GM18511 (cell line): ENCODE data around the gene CEBPE.

Source experiments
- ATAC-seq: cut with Tn5 transposase; IDR thresholded peaks from one replicate; pipeline ENCODE4 v1.9.1; 2021; ENCODE audit warnings: mild to moderate bottlenecking, moderate library complexity; ENCODE audit not compliant: unreplicated experiment

Gene CEBPE

GRCh38 chr14:23145794-23146350, 26.8 kb upstream of the CEBPE start:
- ATAC-seq = no peak

- ATAC-seq = no peak
Observed at GRCh38 chr14:23143911-23144310, 24.9 kb upstream of the CEBPE start.

- ATAC-seq = no peak
Observed at GRCh38 chr14:23142826-23143225, 23.8 kb upstream of the CEBPE start.

- no peak for ATAC-seq
Observed at GRCh38 chr14:23141706-23142444, 22.8 kb upstream of the CEBPE start.

- ATAC-seq = no peak
Observed at GRCh38 chr14:23140371-23140770, 21.3 kb upstream of the CEBPE start.

- no peak for ATAC-seq
Observed at GRCh38 chr14:23139874-23140273, 20.8 kb upstream of the CEBPE start.

- ATAC-seq = no peak
Observed at GRCh38 chr14:23137813-23138535, 18.9 kb upstream of the CEBPE start.

- ATAC-seq = no peak
Observed at GRCh38 chr14:23137192-23137812, 18.2 kb upstream of the CEBPE start.

GRCh38 chr14:23136566-23137133, 17.6 kb upstream of the CEBPE start:
- no peak for ATAC-seq

GRCh38 chr14:23132970-23133369, 13.9 kb upstream of the CEBPE start:
- ATAC-seq = no peak

- ATAC-seq = no peak
Observed at GRCh38 chr14:23131482-23131881, 12.4 kb upstream of the CEBPE start.

GRCh38 chr14:23130871-23131270, 11.8 kb upstream of the CEBPE start:
- ATAC-seq = no peak

- ATAC-seq = no peak
Observed at GRCh38 chr14:23129759-23130316, 10.8 kb upstream of the CEBPE start.

- no peak for ATAC-seq
Observed at GRCh38 chr14:23128969-23129758, 10.1 kb upstream of the CEBPE start.

GRCh38 chr14:23127861-23128260, 8.8 kb upstream of the CEBPE start:
- no peak for ATAC-seq

GRCh38 chr14:23126548-23127278, 7.7 kb upstream of the CEBPE start:
- no peak for ATAC-seq

- no peak for ATAC-seq
Observed at GRCh38 chr14:23125933-23126524, 7.0 kb upstream of the CEBPE start.

- ATAC-seq = no peak
Observed at GRCh38 chr14:23125011-23125410, 6.0 kb upstream of the CEBPE start.

GRCh38 chr14:23124337-23124954, 5.4 kb upstream of the CEBPE start:
- no peak for ATAC-seq
